GM23338 (cell line): ENCODE results near the gene CAST. TPM values are rescaled to one million over a fixed set of nuclear protein-coding genes. Genes with fewer than 3 reads are reported as not detected.

Experiments
- ATAC-seq: fragments of 200-7000 bp; cut with Tn5 transposase; 3 replicates; pipeline ENCODE4 v1.9.1; 2020
- DNase-seq: peaks from one replicate; pipeline ENCODE4 v3.0.0-alpha.2; 2015; ENCODE audit warnings: low spot score
- H2AFZ ChIP-seq: fragments of 200-600 bp; sonication (generic); 2 replicates; pipeline ENCODE4 v1.8.0; 2016; ENCODE audit warnings: antibody characterized with exemption, mild to moderate bottlenecking, moderate library complexity
- H3F3A ChIP-seq: fragments of 200-600 bp; sonication (generic); replicated peaks from 2 replicates; pipeline ENCODE4 v1.8.0; 2017; ENCODE audit warnings: antibody characterized with exemption, mixed run types, low read depth
- H3K27ac ChIP-seq: fragments of 200-600 bp; sonication (generic); 2 replicates; pipeline ENCODE4 v1.6.1; 2016; ENCODE audit warnings: low read depth
- H3K27me3 ChIP-seq: fragments of 200-600 bp; sonication (generic); 2 replicates; pipeline ENCODE4 v1.8.0; 2016; ENCODE audit warnings: mild to moderate bottlenecking, mixed run types, moderate library complexity; ENCODE audit not compliant: insufficient read depth
- H3K36me3 ChIP-seq: fragments of 200-600 bp; sonication (generic); 2 replicates; pipeline ENCODE4 v1.8.0; 2016; ENCODE audit warnings: mild to moderate bottlenecking; ENCODE audit not compliant: insufficient read depth
- H3K4me1 ChIP-seq: fragments of 200-600 bp; sonication (generic); 2 replicates; pipeline ENCODE4 v1.8.0; 2016; ENCODE audit warnings: mild to moderate bottlenecking, moderate library complexity; ENCODE audit not compliant: insufficient read depth
- H3K4me2 ChIP-seq: fragments of 200-600 bp; sonication (generic); 2 replicates; pipeline ENCODE4 v1.7.1; 2017; ENCODE audit warnings: mixed run types
- H3K4me3 ChIP-seq: fragments of 200-600 bp; sonication (generic); 2 replicates; pipeline ENCODE4 v1.6.1; 2016; ENCODE audit warnings: mixed run types
- H3K79me2 ChIP-seq: fragments of 200-600 bp; sonication (generic); replicated peaks from 2 replicates; pipeline ENCODE4 v1.8.0; 2017; ENCODE audit warnings: mild to moderate bottlenecking; ENCODE audit not compliant: insufficient read depth
- H3K9me2 ChIP-seq: fragments of 200-600 bp; sonication (generic); 2 replicates; pipeline ENCODE4 v1.8.0; 2017; ENCODE audit not compliant: insufficient read depth
- H4K20me1 ChIP-seq: fragments of 200-600 bp; sonication (generic); replicated peaks from 2 replicates; pipeline ENCODE4 v1.8.0; 2017; ENCODE audit warnings: mild to moderate bottlenecking; ENCODE audit not compliant: insufficient read depth
- H3K27ac Mint-ChIP-seq: 2 replicates; pipeline ENCODE4 v1.8.0; 2020; ENCODE audit warnings: inconsistent platforms, mild to moderate bottlenecking, moderate library complexity, mixed read lengths
- H3K27me3 Mint-ChIP-seq: 3 replicates; pipeline ENCODE4 v1.8.0; 2022; ENCODE audit warnings: low read depth, mild to moderate bottlenecking, moderate library complexity, mixed read lengths, inconsistent platforms; ENCODE audit not compliant: insufficient read depth, poor library complexity
- H3K36me3 Mint-ChIP-seq: 3 replicates; pipeline ENCODE4 v1.8.0; 2021; ENCODE audit warnings: low read depth, mild to moderate bottlenecking, inconsistent platforms, moderate library complexity, mixed read lengths
- H3K4me1 Mint-ChIP-seq: 3 replicates; pipeline ENCODE4 v1.8.0; 2020; ENCODE audit warnings: mild to moderate bottlenecking, inconsistent platforms, mixed read lengths
- H3K4me3 Mint-ChIP-seq: 3 replicates; pipeline ENCODE4 v1.8.0; 2021; ENCODE audit warnings: moderate library complexity, mild to moderate bottlenecking, inconsistent platforms, mixed read lengths
- H3K9me3 Mint-ChIP-seq: 3 replicates; pipeline ENCODE4 v1.8.0; 2020; ENCODE audit warnings: moderate library complexity, mild to moderate bottlenecking, inconsistent platforms, mixed read lengths
- CTCF ChIP-seq, 2 experiments: fragments of 200-600 bp in 1 of 2; sonication (generic) in 1 of 2; conservative IDR thresholded peaks; 2 replicates each; pipeline versions ENCODE4 v1.5.1 to v1.6.1; 2016 to 2017; ENCODE audit warnings: antibody characterized with exemption in 2 of 2, low read depth in 2 of 2, mild to moderate bottlenecking in 2 of 2, moderate library complexity in 1 of 2
- POLR2AphosphoS5 ChIP-seq: IDR thresholded peaks from 2 replicates; pipeline ENCODE4 v1.6.1; 2016; ENCODE audit warnings: antibody characterized with exemption, low read depth
- REST ChIP-seq: IDR thresholded peaks from one replicate; pipeline ENCODE4 v1.6.1; 2018; ENCODE audit warnings: antibody characterized with exemption; ENCODE audit not compliant: unreplicated experiment
- ZNF114 ChIP-seq: fragments of 250-450 bp; sonication (Bioruptor Pico); IDR thresholded peaks from 2 replicates; pipeline ENCODE4 v1.5.0; 2020; ENCODE audit warnings: mild to moderate bottlenecking, moderate library complexity
- ZNF462 ChIP-seq: fragments of 250-450 bp; sonication (Bioruptor Pico); IDR thresholded peaks from 2 replicates; pipeline ENCODE4 v1.5.0; 2020; ENCODE audit warnings: mild to moderate bottlenecking, moderate library complexity
- polyA plus RNA-seq: library from polyadenylated mRNA; unstranded; fragments of >200 nt; fragmentation: Nextera tagmentation; extraction: Ambion mirVana; gene quantifications from 2 replicates; pipeline ENCODE4 v1.2.1, GENCODE V29; 2016
- total RNA-seq: library from RNA; depleted of rRNA; stranded (reverse); fragments of >200 nt; shearing (Covaris generic); gene quantifications from 2 replicates; pipeline ENCODE4 v1.2.3, GENCODE V29; 2014

The CAST gene
- total and polyA plus RNA-seq, 2 experiments from 2014 or later: 37.9 to 57.7 TPM

GRCh38 chr5:96687812-96688453 lies 25.8 kb downstream of the CAST start:
- no peaks in the 10 kb centered on the region for H3K36me3 Mint-ChIP-seq
- Histone ChIP-seq H2AFZ (no peak overlapping the region), H3K4me2 (no peak overlapping the region)

More at GRCh38 chr5:96687812-96688453, 25.8 kb downstream of the CAST start:
- Histone ChIP-seq H3K4me1 (no peaks in the 10 kb centered on the region), H3F3A (no peaks in the 10 kb centered on the region), H3K36me3 (no peaks in the 10 kb centered on the region), H3K27me3 (no peaks in the 10 kb centered on the region), H3K4me3 (no peak overlapping the region), H3K79me2 (no peaks in the 10 kb centered on the region), H4K20me1 (no peaks in the 10 kb centered on the region), H3K27ac (no peak overlapping the region), H3K9me2 (no peaks in the 10 kb centered on the region)
- no peaks in the 10 kb centered on the region for H3K9me3 Mint-ChIP-seq
- H3K4me1 Mint-ChIP-seq: peaks cover 4% of the 10 kb centered on the region; the same call in 1 of the 3 replicates
- H3K27ac Mint-ChIP-seq: no peak overlapping the region
- no peak overlapping the region for H3K4me3 Mint-ChIP-seq
- H3K27me3 Mint-ChIP-seq: peaks cover 4% of the 10 kb centered on the region
- ATAC-seq (peak; percentile 75), DNase-seq (peak; percentile 56)
- no peak for TF ChIP-seq ZNF462 (CRISPR knock-in tag)
- no peak for TF ChIP-seq ZNF114
- TF ChIP-seq REST: no peak
- TF ChIP-seq POLR2AphosphoS5: no peak
- TF ChIP-seq CTCF (conservative IDR thresholded peaks at IDR 0.05; ENCODE audit: low read depth in 2 of 2): peak; percentile 66 to 67
